Testis (tissue), 3 donors: ENCODE results near the gene GUK1. TPM values are rescaled to one million over a fixed set of nuclear protein-coding genes. Genes with fewer than 3 reads are reported as not detected.
"Not testable (repeated sequence)": the region's sequence is repeated elsewhere in the genome, so short reads cannot be mapped to it uniquely, and the experiment has no call there.

Experiments used
- DNase-seq: peaks from one replicate; pipeline ENCODE4 v3.0.0-alpha.2; 2019
- H3K27ac ChIP-seq, 2 donors: fragments of 200-600 bp; sonication (generic); one replicate each; pipeline ENCODE4 v1.5.1; 2019
- H3K27me3 ChIP-seq: fragments of 200-600 bp; sonication (generic); one replicate; pipeline ENCODE4 v1.5.1; 2019
- H3K36me3 ChIP-seq: fragments of 200-600 bp; sonication (generic); one replicate; pipeline ENCODE4 v1.5.1; 2017; ENCODE audit warnings: low read depth; ENCODE audit errors: missing control alignments
- H3K4me1 ChIP-seq: fragments of 200-600 bp; sonication (generic); one replicate; pipeline ENCODE4 v1.5.1; 2019
- H3K4me3 ChIP-seq, 2 donors: fragments of 200-600 bp; sonication (generic); one replicate each; pipeline ENCODE4 v1.5.1; 2017 to 2019
- H3K9me3 ChIP-seq: fragments of 200-600 bp; sonication (generic); one replicate; pipeline ENCODE4 v1.5.1; 2017
- CTCF ChIP-seq, 3 experiments: fragments of 450-650 bp in 2 of 3; fragments of 200-600 bp in 1 of 3; sonication (generic) in 1 of 3; IDR thresholded peaks; one replicate each; pipeline ENCODE4 v1.5.1; 2016 to 2019; ENCODE audit warnings: antibody characterized with exemption in 3 of 3, mild to moderate bottlenecking in 2 of 3, moderate library complexity in 1 of 3
- POLR2A ChIP-seq: fragments of 450-650 bp; IDR thresholded peaks from one replicate; pipeline ENCODE4 v1.6.1; 2017; ENCODE audit warnings: antibody characterized with exemption, mild to moderate bottlenecking, moderate library complexity
- WGBS, 2 donors: methylation state at CpG; one replicate each; pipeline ENCODE4 v1.1.5; 2018; 5-methylcytosine and 5-hydroxymethylcytosine counted together
- intact Hi-C: fragments of 100-400 bp; cut with DNase I; formaldehyde crosslinking; loops from one replicate; pipeline ENCODE4 v1.15.1; 2023; ENCODE audit warnings: low total_unique reads
- polyA plus RNA-seq: library from polyadenylated mRNA; stranded (reverse); fragments of 350-450 nt; fragmentation: Illumina TruSeq; extraction: RNeasy Lipid Tissue Mini Kit (QIAGEN cat#74804); gene quantifications from one replicate; pipeline ENCODE4 v1.2.3, GENCODE V29; 2014; ENCODE audit warnings: low read depth, low replicate concordance; ENCODE audit not compliant: insufficient read depth
- total RNA-seq, 2 donors: library from RNA; depleted of rRNA; stranded (reverse); fragments of >200 nt; gene quantifications; one replicate each; pipeline ENCODE4 v1.2.3, GENCODE V29; 2016

Gene GUK1
- total and polyA plus RNA-seq, 3 donors from 2014 or later = 236 to 343 (median 298) TPM

- H3K9me3 ChIP-seq = no peaks in the 10 kb centered on the region
- no peaks in the 10 kb centered on the region for H3K27me3 ChIP-seq
- peak overlapping the region; percentile 75 to 92 for H3K4me3 ChIP-seq
- peak overlapping the region; percentile 96 to 98 for H3K27ac ChIP-seq
- peaks cover 15% of the 10 kb centered on the region for H3K4me1 ChIP-seq
- intact Hi-C loops = no loop called here
- 11 to 15% methylated on average over 14 to 15 of the region's 15 CpGs for WGBS, 2 donors
- TF ChIP-seq POLR2A (no peak), CTCF (IDR thresholded peaks at IDR 0.05) (no peak)
- no peak for DNase-seq
- H3K36me3 ChIP-seq = no peaks in the 10 kb centered on the region
Measured at GRCh38 chr1:228109962-228110488, 30.1 kb upstream of the GUK1 start.

- H3K36me3 ChIP-seq = no peaks in the 10 kb centered on the region
- intact Hi-C loops = no loop called here
- H3K27me3 ChIP-seq = no peaks in the 10 kb centered on the region
- WGBS, 2 donors = 39 to 51% methylated on average over 7 of the region's 7 CpGs
- DNase-seq = peak; percentile 60
- no peak overlapping the region for H3K4me3 ChIP-seq
- no peak for TF ChIP-seq CTCF (IDR thresholded peaks at IDR 0.05)
- no peaks in the 10 kb centered on the region for H3K9me3 ChIP-seq
- peak overlapping the region; percentile 96 to 98 for H3K27ac ChIP-seq
- peaks cover 15% of the 10 kb centered on the region for H3K4me1 ChIP-seq
Measured at GRCh38 chr1:228110556-228110955, 29.5 kb upstream of the GUK1 start.

GRCh38 chr1:228111315-228111714 is 28.8 kb upstream of the GUK1 start:
- WGBS, 2 donors = 88 to 94% methylated on average over 6 of the region's 6 CpGs
- intact Hi-C loops = not testable (repeated sequence)

DNA sequence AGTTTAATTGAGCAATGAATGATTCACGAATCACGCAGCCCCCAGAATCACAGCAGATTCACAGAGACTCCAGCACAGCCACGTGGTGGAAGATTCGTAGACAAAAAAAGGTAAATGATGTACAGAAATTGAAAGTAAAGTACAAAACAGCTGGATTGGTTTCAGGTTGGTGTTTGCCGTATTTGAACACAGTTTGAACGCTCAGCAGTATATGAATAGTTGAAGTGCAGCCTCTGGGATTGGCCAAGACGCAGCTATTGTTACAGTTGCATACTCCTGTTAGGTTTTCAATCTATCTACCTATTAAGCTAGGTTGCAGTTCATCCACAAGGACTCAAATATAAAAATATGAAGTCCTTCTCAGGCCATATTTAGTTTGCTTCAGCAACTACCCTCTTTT is 27.9 kb upstream of the GUK1 start:
- no peak overlapping the region for H3K27ac ChIP-seq
- 91 to 92% methylated on average over 7 of the region's 7 CpGs for WGBS, 2 donors
- H3K9me3 ChIP-seq = no peaks in the 10 kb centered on the region
- no peak for DNase-seq
- intact Hi-C loops = no loop called here
- H3K4me1 ChIP-seq = peaks cover 15% of the 10 kb centered on the region
- H3K27me3 ChIP-seq = no peaks in the 10 kb centered on the region
- TF ChIP-seq CTCF (IDR thresholded peaks at IDR 0.05) (no peak), POLR2A (no peak)
- no peak overlapping the region for H3K4me3 ChIP-seq
- no peaks in the 10 kb centered on the region for H3K36me3 ChIP-seq

More at GRCh38 chr1:228111315-228111714, 28.8 kb upstream of the GUK1 start:
- not testable (repeated sequence) for H3K4me3 ChIP-seq, DNase-seq, H3K36me3 ChIP-seq, H3K27me3 ChIP-seq, H3K9me3 ChIP-seq, H3K27ac ChIP-seq
- peaks cover 15% of the 10 kb centered on the region for H3K4me1 ChIP-seq

DNA sequence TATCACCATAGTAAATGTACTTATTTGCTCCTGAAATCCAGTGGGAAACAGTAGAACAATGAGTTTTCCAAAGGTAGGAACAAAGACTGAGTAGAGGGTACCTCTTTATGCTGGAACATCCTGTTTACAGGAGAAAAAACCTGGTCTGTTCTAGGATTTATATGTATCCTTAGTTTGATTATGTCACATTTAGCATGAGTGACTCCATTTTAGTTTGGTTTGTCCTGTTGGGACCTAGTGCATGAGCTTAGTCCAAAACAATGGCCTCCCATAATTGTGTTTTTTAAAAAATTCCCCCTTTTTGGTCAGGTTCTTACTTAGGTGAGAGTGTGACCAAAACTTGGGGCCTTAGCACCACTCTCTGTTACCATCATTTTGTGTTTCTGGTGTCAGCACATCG is 27.5 kb upstream of the GUK1 start:
- H3K27me3 ChIP-seq = no peaks in the 10 kb centered on the region
- intact Hi-C loops = no loop called here
- no peaks in the 10 kb centered on the region for H3K36me3 ChIP-seq
- no peak for DNase-seq
- 84 to 88% methylated on average over 1 of the region's 1 CpG for WGBS, 2 donors
- no peak overlapping the region for H3K27ac ChIP-seq
- no peak for TF ChIP-seq POLR2A
- TF ChIP-seq CTCF (IDR thresholded peaks at IDR 0.05) = no peak
- no peaks in the 10 kb centered on the region for H3K9me3 ChIP-seq
- H3K4me1 ChIP-seq = peaks cover 15% of the 10 kb centered on the region
- H3K4me3 ChIP-seq = no peak overlapping the region
